ENCODE results near the gene TFDP2.

DNA sequence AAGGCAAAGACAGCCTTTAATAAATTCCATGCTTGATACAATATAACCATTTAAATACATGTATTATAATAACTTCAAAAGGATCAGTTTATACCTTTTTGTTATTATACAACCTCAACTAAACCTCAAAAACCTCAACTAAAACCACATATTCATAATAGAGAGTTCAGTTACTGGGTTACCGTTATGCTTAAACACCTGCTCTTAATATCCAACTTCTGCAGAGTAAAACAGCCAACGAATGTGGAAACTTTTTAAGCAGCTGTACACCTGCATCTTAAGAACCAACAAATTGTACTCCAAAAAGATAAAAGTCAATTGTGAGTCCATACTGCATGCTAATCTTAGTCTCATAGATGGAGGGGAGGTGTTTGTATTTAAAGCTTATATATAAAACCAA, 53.5 kb downstream of the TFDP2 start:
- TF ChIP-seq EZH2 (IDR thresholded peaks at IDR 0.05; ENCODE audit: low read depth) = no peak
- TF ChIP-seq, protein P1, sequence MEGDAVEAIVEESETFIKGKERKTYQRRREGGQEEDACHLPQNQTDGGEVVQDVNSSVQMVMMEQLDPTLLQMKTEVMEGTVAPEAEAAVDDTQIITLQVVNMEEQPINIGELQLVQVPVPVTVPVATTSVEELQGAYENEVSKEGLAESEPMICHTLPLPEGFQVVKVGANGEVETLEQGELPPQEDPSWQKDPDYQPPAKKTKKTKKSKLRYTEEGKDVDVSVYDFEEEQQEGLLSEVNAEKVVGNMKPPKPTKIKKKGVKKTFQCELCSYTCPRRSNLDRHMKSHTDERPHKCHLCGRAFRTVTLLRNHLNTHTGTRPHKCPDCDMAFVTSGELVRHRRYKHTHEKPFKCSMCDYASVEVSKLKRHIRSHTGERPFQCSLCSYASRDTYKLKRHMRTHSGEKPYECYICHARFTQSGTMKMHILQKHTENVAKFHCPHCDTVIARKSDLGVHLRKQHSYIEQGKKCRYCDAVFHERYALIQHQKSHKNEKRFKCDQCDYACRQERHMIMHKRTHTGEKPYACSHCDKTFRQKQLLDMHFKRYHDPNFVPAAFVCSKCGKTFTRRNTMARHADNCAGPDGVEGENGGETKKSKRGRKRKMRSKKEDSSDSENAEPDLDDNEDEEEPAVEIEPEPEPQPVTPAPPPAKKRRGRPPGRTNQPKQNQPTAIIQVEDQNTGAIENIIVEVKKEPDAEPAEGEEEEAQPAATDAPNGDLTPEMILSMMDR (conservative IDR thresholded peaks at IDR 0.05) = no peak
